HG02571 (cell line): ENCODE results near the gene TRIM71.
A peak's percentile ranks its signal among the peaks of the same experiment; 100 is the strongest.

Experiments used
- ATAC-seq: cut with Tn5 transposase; IDR thresholded peaks from one replicate; pipeline ENCODE4 v1.9.1; 2021; ENCODE audit warnings: mild to moderate bottlenecking, moderate library complexity; ENCODE audit not compliant: unreplicated experiment

The TRIM71 gene

DNA sequence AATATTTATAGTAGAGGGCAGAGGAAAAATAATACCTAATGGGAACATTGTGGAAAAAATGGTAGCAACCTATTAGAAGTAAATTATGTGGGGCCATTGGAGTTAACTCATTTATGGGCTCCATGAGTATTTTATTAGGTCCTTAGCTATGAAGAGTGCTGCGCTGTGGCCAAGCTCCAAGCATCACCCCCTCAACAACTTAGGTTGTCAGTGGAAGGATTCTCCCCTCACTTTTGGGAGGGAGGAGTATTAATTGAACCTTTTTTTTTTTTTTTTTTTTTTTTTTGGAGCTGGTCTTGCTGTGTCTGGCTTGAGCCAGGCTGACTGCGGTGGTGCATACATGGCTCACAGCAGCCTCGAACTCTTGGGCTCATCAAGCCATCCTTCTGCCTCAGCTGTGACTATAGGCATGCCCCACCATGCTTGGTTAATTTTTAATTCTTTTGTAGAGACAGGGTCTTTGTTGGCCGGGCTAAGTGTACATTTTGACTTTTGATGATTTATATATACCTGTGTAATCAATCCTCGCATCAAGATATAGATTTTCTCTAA is 45.2 kb downstream of the TRIM71 start:
- ATAC-seq, result no peak

DNA sequence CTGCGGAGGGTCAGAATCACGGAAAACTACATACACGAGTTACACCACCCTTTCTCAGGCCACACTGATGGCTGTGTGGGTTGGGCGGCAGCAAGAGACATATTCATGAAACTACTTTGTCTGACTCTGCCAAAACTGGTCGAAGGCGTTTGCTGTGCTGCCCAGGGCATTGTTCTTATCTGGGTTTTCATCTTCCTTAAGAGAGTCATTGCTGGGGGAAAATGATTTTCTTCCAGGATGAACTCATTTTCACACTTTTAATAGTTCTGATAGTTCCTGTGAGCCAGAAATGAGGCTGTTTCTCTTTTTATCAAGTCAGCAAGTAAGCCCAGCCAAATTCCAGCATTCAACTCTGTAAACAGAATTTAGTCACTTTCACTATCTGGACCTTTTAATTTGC is 47.6 kb downstream of the TRIM71 start:
- no peak for ATAC-seq

DNA sequence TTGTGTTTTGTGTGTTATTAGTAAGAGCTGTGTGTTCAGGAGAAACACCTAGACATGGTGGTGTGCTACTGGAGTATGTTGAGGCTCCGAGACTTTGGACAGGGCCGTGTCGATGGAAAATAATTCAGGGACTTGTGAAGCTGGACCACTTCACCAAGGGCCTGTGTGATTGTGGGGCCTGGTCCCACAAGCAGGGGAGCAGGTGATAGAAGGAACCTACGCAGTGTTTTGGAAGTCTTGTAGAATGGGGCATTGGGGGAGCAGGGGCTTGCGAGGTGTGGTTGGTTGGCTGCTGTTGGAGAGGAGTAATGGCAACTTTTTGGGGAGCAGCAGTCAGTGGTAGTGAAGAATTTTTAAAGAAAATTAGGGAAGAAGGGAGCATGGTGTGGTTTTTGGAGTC is 48.7 kb downstream of the TRIM71 start:
- ATAC-seq, result no peak

DNA sequence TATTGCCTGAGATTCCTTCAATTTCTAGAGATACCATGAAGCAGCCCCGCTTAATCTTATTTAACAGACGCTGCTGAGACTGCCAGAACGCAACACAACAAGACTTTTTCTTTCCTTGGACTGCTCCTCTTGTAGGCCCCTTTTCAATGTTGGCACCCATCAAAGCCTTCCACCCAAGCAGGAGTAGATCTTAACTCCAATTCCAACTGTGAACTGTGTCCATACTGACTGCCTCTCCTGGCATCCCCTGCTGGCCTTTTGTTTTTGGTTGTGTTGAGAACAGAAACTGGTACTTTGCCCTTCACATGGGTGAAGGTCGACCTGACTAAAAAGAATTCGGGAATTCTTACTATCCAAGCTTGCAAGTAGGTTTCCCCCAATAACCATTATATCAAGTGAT is 50.2 kb downstream of the TRIM71 start:
- ATAC-seq, result no peak

DNA sequence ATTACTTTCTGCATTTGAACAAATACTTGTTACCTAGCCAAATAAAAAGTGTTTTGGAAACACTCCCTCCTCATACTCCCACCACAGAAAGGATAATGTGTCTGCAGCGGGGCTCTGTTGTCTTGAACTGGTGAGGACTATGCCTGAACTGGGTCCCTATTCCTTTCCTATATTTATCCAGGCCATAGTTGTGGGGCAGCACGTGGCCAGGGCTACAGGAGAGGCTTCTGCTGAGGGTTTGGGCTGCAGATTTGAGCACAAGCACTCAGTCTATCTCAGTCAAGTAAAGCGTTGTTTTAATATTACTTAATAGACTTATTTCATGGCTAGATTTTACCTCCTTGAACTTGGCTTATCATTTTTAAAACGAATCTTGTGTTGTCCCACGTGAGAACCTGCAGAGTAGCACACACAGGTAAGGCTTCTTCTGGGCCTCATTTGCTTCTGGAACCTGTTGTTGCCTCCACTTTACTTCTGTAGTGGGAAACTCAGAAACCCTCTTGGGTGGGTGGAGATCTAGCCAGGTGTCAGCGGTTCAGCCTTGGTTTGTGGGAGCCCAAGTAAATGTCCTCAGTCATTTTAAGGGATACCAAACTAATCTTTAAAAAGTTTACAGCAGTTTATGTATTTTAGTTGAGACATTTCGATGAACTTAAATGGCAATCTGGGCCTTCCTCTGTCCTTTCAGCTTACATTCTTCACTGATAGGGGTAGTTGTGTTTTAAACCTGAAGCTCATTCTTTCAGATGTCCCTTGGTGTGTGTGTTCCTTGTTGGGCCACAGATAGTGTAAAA is 51.1 kb downstream of the TRIM71 start:
- no peak for ATAC-seq

GRCh38 chr3:32869513-32870047 is 51.8 kb downstream of the TRIM71 start:
- no peak for ATAC-seq

DNA sequence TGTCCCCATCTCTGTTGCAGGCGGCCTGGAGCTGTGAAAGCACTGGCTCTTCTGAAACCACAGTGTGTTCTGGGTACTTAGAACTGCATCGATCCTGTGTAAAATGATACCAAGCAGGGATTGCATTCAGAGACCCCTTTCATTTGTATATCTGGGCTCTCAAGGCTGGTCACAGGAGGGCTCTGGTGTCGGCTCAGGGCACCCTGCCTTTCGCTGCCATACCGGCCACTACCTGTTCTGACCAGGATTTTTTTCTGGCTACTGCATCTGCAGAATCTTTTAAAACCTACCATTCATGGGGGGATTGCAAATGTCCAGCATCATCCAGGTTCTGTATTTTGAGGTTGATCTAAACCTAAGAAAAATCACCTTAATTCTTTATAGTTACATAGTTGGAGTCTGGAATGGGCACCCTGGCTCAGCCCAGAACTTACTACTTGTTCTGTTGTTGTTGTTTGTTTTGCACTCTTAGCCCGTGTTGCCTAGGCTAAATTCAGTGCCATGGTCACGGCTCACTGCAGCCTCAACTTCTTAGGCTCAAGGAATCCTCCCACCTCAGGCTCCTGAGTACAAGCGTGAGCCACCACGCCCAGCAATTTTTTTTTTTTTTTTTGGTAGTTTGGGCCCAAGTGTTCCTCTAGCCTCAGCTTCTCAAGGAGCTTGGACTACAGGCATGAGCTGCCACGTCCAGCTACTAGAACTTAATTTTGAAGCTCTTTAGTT is 52.7 kb downstream of the TRIM71 start:
- no peak for ATAC-seq

GRCh38 chr3:32871273-32871672 is 53.5 kb downstream of the TRIM71 start:
- no peak for ATAC-seq

DNA sequence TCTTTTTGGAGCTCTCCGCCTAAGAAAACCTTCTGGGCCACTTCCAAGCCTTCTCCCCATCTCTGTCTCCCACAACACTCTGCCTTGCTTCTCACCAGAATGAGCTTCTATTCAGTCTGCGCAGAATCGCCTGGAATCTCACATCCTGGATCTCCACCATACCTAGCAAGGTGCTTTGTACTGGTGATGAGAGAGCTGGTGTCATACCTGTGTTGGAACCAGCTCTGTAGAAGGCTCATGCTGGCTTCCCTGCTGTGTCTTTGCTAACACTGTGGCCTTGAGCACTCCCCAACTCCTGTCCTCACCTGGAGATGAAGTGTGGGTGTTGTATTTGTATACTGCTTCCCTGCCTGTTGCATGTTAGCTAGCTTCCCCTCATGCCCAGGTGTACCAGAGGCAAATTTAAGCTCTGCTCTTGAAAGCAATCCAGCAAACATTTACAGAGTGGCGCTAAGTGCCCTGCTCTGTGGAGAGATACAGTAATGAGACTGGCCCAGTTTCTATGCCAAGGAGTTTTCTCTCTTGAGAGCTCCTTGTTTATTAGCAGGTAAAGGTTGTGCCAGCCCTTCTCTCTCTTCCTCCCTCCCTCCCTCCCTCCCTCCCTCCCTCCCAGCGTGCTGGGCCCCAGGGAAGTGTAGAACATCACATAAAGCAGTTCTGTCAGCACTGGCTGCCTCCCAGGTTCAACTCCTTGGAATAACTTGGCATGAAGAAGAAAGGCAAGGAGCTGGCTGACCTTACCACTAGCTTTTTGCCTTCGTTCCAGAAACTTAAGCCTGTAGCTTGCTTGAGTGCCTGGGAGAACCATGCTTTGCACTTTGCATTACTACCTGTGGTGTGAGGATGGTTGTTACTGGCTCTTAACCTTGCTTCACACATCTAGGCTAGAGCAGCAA is 54.9 kb downstream of the TRIM71 start:
- ATAC-seq, result no peak

DNA sequence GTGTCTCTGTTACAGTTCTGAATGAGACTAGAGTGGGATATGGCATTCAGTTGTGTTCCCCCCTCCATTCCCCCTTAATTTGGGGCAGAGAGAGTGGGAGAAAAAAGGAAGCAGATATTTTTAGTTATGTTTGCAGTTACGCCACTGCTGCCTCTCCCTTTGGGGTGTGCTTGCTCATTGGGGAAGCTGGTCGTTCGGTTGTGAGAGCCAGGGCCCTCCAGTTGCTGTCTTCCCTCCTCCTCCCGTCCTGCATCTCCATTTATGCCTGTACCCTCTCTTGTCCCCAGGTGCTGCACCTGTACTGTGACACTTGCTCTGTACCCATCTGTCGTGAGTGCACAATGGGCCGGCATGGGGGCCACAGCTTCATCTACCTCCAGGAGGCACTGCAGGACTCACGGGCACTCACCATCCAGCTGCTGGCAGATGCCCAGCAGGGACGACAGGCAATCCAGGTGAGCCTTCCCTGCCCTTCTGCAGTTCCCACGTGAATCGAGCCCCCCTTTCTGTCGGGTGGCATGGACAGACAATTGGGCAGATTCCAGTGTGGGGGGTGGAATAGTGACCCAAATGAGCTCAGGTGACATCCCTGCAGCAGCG is 55.8 kb downstream of the TRIM71 start:
- no peak for ATAC-seq

DNA sequence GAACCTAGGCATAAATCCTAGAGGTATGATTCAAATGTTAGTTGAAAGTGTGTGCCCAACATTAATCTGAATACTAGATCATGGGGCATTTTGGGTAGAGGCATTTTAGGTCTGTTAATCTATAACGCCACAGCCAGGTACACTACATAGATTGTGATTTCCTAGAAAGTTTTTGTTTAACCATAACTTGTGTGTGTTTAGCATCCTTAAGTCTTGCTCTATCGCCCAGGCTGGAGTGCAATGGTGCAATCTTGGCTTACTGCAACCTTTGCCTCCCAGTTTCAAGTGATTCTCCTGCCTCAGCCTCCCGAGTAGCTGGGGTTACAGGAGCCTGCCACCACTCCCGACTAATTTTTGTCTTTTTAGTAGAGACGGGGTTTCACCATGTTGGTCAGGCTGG is 59.1 kb downstream of the TRIM71 start:
- ATAC-seq, result no peak

DNA sequence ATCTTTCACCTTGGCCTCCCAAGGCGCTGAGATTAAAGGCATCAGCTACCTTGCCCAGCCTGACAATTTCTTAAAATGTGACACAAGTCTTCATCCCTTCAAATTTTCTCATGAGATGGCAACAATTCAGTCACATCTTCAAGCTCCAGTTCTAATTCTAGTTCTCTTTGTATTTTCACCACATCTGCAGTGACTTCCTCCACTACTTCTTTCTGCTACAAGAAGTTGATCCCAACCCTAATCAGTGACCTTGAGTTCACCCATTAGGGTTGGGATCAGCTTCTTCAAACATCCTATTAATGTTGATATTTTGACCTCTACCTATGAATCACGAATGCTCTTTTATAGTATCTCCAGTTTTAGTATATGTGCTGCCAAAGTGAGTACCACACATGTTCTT is 59.8 kb downstream of the TRIM71 start:
- no peak for ATAC-seq

- ATAC-seq, result no peak
Measured at GRCh38 chr3:32880225-32880624, 62.4 kb downstream of the TRIM71 start.

- no peak for ATAC-seq
Measured at GRCh38 chr3:32881624-32882023, 63.8 kb downstream of the TRIM71 start.

- ATAC-seq, result no peak
Measured at GRCh38 chr3:32882189-32882588, 64.4 kb downstream of the TRIM71 start.

GRCh38 chr3:32882603-32883025 is 64.8 kb downstream of the TRIM71 start:
- peak; percentile 92 for ATAC-seq

DNA sequence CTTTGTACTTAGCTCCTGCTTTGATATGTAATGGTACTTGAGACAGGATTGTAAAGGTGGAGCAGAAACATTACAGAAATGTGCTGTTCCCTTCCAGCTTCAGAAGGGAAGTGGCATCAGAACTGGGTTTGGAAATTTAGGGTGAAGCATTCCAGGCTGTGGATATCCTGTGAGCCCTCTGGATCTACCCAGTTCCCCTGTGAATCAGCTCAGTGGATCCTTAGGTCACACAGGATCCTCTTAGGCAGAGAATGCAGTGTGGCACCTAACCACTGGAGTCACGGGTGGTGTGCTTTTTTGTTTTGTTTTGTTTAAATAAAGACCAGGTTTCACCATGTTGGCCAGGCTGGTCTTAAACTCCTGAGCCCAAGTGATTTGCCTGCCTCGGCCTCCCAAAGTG is 66.0 kb downstream of the TRIM71 start:
- no peak for ATAC-seq

- ATAC-seq, result no peak
Measured at GRCh38 chr3:32884591-32884990, 66.8 kb downstream of the TRIM71 start.

DNA sequence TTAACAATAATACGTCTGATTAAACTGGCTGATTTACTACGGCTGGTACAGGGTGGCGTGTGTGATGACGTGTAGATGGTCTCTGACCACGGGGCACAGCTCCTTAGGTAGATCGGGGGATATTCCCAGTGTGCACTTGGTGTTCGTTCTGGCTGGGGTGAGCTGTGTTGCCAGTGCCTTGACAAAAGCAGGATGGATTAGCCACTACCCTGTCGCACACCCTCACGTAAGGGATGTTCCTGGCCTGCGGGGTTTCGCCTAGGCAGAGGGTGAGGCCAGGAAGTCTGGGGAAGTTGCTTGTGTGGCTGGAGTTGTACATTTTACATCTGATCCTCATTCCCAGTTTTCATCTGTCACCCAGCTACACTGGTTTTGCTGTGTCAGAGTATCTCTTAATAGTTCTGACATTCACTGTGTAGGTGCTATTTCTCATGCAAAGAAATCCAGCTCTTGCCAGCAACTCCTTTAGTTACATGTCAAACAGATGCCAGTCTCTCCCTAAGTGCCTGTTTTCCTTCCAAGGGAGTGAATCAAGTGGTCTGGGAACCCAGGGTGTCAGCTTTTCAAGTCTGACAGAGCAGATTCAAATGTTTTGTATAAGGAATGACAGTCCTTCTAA is 67.6 kb downstream of the TRIM71 start:
- ATAC-seq, result no peak

DNA sequence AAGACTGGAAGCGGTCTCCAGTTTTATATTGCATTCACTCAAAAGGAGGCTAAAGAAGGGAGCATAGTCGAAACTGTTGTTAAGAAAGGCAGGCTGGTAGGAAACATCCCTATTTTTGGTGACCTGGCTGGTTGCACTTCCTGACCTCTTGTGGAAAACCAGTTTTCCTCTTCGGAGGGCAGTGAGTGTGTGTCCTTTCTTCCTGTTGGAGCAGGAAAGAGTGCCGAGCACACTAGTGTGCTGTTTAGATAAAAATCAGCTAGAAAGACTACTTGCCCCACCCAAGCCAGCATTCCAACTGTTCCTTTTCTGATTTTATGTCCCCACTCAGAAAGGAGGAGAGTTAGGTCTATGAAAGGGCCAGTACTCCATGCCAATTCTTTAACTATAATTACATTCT is 68.5 kb downstream of the TRIM71 start:
- ATAC-seq, result no peak
